ENCODE results near the gene C10orf95.
"Not testable (repeated sequence)": the region's sequence is repeated elsewhere in the genome, so short reads cannot be mapped to it uniquely, and the experiment has no call there.

C10orf95 gene, protein sequence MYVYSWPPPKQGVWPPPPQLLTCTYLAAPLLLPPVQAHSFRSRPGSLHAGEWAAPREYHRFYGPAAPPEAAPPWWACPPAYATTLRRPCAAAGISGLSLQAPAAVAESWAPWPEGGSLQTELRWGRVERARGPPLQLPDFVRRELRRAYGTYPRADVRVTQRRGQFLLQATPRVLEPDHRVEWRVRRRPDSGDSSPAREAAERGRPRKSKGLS

DNA sequence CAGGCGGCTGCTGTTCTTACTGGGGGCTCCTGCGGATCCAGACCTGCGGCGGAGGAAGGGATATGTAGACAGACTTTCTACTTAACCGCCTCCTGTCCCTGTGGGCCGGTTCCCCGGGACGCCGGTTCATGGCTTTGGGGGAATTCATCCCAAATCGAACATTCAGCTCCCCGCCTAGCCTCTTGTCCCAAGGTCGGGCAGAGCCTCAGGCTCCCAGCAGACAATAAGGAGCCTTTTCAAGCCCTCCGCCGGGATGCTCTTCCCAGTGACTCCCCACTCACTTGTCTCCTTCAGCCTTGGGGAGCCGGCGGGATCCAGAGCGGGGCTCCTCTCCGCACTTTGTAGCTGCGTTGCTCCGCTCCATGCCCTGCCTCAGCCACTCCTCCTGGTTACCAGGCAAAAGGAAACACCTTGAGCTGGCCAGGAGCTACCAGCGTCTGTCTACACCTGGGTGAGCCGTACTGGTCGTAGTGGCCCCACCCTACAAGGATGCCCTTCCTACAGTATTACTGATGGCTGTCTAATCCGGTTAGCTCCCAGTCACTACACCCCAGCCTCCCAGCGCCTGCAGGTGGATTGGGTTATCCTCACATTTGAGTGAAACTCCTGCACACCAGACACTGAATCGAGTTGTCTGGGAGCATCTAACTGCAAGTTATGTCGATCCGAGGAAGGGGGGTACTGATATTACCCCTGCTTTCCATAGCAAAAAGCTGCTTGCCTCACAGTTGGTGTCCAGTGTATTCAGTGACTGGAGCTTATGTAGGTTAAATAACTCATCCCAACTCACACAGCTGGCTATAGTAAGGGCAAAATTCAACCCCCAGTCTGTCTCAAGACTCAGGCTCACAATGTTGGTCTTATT, at the start of gene C10orf95:
TSS of gene C10orf95 (minus strand) at position 439 of the 865 bp plus-strand sequence. CDS start 450 bp downstream, outside the sequence.
- Mint-ChIP-seq H3K4me1 (peaks cover 7% of the 10 kb centered on the region), H3K27ac (peak within 1 kb of the TSS in 2 of 3 experiments; percentile 77), H3K9me3 (no peaks in the 10 kb centered on the region), H3K4me3 (peak within 1 kb of the TSS; percentile 88 to 94 (median 91)), H3K36me3 (ENCODE audit: low read depth) (peaks cover 5% of the 10 kb centered on the region), H3K27me3 (ENCODE audit: low read depth) (peaks cover 3% of the 10 kb centered on the region)
- TF ChIP-seq, protein P1, sequence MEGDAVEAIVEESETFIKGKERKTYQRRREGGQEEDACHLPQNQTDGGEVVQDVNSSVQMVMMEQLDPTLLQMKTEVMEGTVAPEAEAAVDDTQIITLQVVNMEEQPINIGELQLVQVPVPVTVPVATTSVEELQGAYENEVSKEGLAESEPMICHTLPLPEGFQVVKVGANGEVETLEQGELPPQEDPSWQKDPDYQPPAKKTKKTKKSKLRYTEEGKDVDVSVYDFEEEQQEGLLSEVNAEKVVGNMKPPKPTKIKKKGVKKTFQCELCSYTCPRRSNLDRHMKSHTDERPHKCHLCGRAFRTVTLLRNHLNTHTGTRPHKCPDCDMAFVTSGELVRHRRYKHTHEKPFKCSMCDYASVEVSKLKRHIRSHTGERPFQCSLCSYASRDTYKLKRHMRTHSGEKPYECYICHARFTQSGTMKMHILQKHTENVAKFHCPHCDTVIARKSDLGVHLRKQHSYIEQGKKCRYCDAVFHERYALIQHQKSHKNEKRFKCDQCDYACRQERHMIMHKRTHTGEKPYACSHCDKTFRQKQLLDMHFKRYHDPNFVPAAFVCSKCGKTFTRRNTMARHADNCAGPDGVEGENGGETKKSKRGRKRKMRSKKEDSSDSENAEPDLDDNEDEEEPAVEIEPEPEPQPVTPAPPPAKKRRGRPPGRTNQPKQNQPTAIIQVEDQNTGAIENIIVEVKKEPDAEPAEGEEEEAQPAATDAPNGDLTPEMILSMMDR (IDR thresholded peaks at IDR 0.05; ENCODE audit: unreplicated experiment in 3 of 3) = no peak

DNA sequence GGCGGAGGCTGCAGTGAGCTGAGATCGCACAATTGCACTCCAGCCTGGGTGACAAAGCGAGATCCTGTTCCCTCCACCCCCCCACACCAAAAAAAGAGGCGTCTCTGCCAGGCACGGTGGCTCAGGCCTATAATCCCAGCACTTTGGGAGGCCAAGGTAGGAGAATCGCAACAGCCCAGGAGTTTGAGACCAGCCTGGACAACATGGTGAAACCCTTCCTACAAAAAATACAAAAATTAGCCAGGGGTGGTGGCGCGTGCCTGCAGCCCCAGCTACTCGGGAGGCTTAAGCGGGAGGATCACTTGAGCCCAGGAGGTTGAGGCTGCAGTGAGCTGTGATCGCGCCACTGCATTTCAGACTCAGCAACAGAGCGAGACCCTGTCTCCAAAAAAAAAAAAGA, 49.3 kb upstream of the C10orf95 start:
- not testable (repeated sequence) for H3K27me3 Mint-ChIP-seq (ENCODE audit: low read depth); H3K36me3 Mint-ChIP-seq (ENCODE audit: low read depth); H3K27ac Mint-ChIP-seq; H3K9me3 Mint-ChIP-seq
- Mint-ChIP-seq H3K4me3 (peak overlapping the region in 1 of 3 experiments; percentile 28), H3K4me1 (peaks cover 22% of the 10 kb centered on the region)

DNA sequence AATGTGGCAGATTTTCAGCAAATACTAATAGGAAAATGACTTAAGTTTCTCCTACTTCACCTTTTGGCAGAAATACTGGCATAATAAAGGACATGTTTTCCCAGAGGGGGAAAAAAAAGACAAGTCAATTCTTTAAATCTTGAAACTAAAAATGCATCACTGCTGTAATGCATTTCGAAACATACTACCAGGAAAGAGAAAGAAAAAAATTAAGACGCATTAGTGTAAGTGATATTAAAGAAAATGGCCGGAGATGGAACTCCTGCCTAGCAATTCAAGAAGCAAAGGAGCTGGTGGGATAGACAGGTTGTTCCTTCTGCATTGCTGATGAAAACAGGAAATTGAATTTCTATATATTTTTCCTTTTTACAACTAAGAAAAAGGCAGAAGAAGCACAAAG, 48.0 kb upstream of the C10orf95 start:
- peak overlapping the region; percentile 34 to 49 (median 42) for H3K4me3 Mint-ChIP-seq
- TF ChIP-seq, protein P1 (IDR thresholded peaks at IDR 0.05; ENCODE audit: unreplicated experiment in 3 of 3) = no peak
- no peaks in the 10 kb centered on the region for H3K9me3 Mint-ChIP-seq
- H3K36me3 Mint-ChIP-seq (ENCODE audit: low read depth) = peaks cover 4% of the 10 kb centered on the region
- no peaks in the 10 kb centered on the region for H3K27me3 Mint-ChIP-seq (ENCODE audit: low read depth)
- H3K4me1 Mint-ChIP-seq = peaks cover 12% of the 10 kb centered on the region
- peak overlapping the region in 2 of 3 experiments; percentile 8 to 20 for H3K27ac Mint-ChIP-seq

DNA sequence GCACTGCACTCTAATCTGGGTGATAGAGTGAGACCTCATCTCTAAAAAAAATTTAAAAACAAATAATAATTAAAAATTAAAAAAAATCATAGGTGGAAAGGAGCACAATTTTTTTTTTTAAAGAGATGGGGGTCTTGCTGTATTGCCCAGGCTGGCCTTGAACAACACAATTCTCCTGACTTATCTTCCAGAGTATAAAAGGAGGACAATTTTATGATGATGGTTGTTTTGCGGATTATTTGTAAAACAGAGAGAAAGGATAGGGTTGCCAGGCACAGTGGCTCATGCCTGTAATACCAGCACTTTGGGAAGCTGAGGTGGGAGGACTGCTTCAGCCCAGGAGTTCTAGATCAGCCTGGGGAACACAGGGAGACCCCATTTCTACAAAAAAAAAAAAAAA, 46.2 kb upstream of the C10orf95 start:
- no peaks in the 10 kb centered on the region for H3K9me3 Mint-ChIP-seq
- H3K27ac Mint-ChIP-seq = no peak overlapping the region
- peaks cover 17% of the 10 kb centered on the region for H3K4me1 Mint-ChIP-seq
- TF ChIP-seq, protein P1 (IDR thresholded peaks at IDR 0.05; ENCODE audit: unreplicated experiment in 3 of 3) = no peak
- peaks cover 17% of the 10 kb centered on the region for H3K36me3 Mint-ChIP-seq (ENCODE audit: low read depth)
- no peak overlapping the region for H3K4me3 Mint-ChIP-seq
- H3K27me3 Mint-ChIP-seq (ENCODE audit: low read depth) = no peaks in the 10 kb centered on the region

DNA sequence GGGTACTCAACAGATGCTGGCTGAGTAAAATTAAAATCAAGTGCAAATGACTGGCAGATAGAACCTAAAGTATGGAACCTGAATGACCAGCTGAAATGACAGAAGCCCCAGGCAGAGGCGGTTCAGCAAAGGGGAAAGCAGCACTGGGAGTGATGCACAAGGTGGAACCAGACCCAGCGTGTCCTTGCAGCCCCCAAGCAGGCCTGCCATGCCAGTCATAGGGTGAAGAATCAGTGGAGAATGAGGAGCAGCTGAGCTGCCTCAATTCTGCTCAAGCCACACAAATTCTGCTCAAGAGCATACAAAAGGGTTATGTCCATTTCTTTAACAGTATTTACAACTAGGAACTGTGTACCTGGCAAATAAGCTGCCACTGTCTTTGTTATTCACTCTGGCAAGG, 42.4 kb upstream of the C10orf95 start:
- Mint-ChIP-seq H3K4me3 (no peak overlapping the region), H3K27ac (no peak overlapping the region), H3K4me1 (peaks cover 10% of the 10 kb centered on the region), H3K36me3 (ENCODE audit: low read depth) (peaks cover 36% of the 10 kb centered on the region), H3K27me3 (ENCODE audit: low read depth) (no peaks in the 10 kb centered on the region), H3K9me3 (no peaks in the 10 kb centered on the region)
- TF ChIP-seq, protein P1 (IDR thresholded peaks at IDR 0.05; ENCODE audit: unreplicated experiment in 3 of 3) = no peak

DNA sequence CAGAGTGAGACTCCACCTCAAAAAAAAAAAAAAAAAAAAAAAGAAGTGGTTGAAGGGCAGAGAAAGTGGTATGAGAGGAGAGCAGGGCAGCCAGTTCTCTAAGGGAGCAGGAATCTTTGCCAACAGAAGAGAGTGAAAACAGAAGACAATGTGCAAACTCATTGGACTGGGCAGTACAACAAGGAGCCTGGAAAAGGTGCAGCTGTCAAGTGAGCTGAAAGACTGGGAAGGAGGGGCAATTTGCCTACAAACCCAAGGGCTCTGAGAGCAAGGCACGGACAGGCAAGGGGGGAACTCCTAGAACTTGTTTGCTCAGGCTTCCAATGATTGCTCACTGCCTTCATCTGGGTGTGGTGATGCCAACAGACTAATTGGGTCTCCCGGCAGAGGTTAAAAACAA, 41.6 kb upstream of the C10orf95 start:
- Mint-ChIP-seq H3K27ac (no peak overlapping the region), H3K9me3 (no peaks in the 10 kb centered on the region), H3K36me3 (ENCODE audit: low read depth) (peaks cover 41% of the 10 kb centered on the region), H3K4me1 (peaks cover 9% of the 10 kb centered on the region), H3K4me3 (no peak overlapping the region), H3K27me3 (ENCODE audit: low read depth) (no peaks in the 10 kb centered on the region)
- TF ChIP-seq, protein P1 (IDR thresholded peaks at IDR 0.05; ENCODE audit: unreplicated experiment in 3 of 3) = no peak

Measured in nephron (organoid).